ENCODE data around the gene PNLDC1. TPM values are rescaled to one million over a fixed set of nuclear protein-coding genes. Genes with fewer than 3 reads are reported as not detected.

Gene PNLDC1, protein sequence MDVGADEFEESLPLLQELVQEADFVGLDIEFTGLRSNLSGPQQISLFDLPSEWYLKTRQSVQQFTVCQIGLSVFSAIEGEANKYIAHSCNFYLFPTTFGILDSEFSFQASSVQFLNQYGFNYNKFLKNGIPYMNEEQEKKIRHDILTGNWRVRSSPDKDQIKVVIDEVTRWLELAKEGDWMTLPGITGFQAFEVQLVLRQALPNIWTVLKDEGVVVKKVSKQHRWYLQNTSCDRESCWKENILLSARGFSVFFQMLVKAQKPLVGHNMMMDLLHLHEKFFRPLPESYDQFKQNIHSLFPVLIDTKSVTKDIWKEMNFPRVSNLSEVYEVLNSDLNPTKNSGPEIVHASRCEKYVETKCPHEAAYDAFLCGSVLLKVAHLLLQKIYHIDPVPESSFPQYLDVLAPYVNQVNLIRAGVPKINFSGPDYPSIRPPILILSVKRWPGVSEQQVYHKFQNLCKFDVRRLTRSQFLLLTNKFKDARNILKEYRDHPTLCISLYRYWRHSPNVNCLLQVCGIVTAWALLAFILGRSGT
- 0.40 TPM for polyA plus RNA-seq (2012; ENCODE audit: insufficient read depth, insufficient read length, low read depth)

DNA sequence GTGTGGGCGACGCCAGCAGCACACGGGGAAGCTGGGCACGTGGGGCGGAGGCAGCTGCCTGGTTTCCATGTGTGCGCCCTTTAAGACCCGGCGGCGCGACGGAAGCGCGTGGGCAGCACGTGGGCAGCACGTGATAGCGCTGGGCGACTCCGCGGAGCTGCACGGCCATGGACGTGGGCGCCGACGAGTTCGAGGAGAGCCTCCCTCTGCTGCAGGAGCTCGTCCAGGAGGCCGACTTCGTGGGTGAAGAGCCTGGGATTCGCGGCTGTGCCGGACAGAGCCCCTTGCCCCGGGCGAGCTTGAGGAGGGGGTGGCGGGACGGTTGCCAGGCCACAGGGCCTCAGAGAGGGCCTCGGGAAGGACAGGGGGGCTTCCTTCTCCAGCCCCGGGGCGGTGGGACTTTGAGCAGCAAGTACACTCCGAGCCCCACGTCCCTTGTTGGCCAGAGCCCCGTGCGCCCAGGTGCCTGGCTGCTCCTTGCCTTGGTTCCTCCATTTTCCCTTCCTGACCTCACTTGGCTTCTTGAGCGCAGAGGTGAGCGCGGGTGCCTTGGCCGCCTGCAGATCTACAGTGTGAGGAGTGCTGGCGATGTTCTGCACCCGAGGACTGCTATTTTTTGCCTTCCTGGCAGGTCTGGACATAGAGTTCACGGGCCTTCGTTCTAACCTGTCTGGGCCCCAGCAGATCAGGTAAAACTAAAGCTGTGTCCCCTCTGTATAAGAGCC is at the start of gene PNLDC1:
Gene PNLDC1, plus strand, starts transcription at position 136 of the 725 bp plus-strand sequence. Its CDS starts 32 bp downstream, at position 168.
- Histone ChIP-seq H3K36me3 (peaks cover 25% of the 10 kb centered on the region), H3K4me3 (ENCODE audit: low read depth, low read length) (no peak within 1 kb of the TSS), H3K4me1 (no peaks in the 10 kb centered on the region), H3K9me3 (no peaks in the 10 kb centered on the region), H3K27me3 (no peaks in the 10 kb centered on the region)
- TF ChIP-seq CTCF (IDR thresholded peaks at IDR 0.05; ENCODE audit: low read depth, low read length) = no peak
- no peak for DNase-seq

- peaks cover 69% of the 10 kb centered on the region for H3K36me3 ChIP-seq
- DNase-seq = no peak
- H3K9me3 ChIP-seq = no peaks in the 10 kb centered on the region
- no peaks in the 10 kb centered on the region for H3K4me1 ChIP-seq
- no peaks in the 10 kb centered on the region for H3K27me3 ChIP-seq
- no peak overlapping the region for H3K4me3 ChIP-seq (ENCODE audit: low read depth, low read length)
- TF ChIP-seq CTCF (IDR thresholded peaks at IDR 0.05; ENCODE audit: low read depth, low read length) = no peak
Observed at GRCh38 chr6:159751448-159751847, 48.6 kb upstream of the PNLDC1 start.

DNA sequence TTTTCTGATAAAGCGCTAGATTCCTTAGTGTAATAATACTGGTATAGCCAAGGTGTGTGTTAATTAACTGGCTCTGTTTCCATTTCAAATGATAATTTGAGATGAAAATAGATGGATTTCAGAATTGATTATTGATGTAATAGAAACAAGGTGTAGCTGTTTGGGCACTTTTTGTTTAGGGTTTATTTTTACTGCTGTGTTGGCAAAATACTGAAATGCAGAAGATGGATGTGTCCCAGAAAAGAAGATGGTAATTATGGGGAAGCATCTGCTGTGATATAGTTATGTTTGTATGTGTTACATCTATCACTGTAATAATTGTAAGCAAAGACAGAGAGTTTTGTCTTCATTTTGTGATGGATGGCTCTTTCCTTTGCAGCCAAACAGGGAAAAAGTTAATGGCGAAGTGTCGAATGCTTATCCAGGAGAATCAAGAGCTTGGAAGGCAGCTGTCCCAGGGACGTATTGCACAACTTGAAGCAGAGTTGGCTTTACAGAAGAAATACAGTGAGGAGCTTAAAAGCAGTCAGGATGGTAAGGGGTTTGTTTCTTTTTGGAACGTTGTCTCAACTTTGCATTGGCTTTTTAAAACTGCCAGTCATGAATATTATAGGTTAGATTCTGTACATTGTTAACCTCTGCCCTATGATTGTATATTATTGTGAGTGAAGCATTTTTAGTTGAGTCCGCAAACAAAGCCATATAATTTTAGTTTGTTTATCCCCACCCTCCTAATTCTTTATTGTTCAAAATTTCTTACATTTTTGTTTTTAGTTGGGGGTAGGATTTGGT is 46.8 kb upstream of the PNLDC1 start:
- Histone ChIP-seq H3K4me1 (no peaks in the 10 kb centered on the region), H3K9me3 (no peaks in the 10 kb centered on the region), H3K27me3 (no peaks in the 10 kb centered on the region), H3K4me3 (ENCODE audit: low read depth, low read length) (no peak overlapping the region), H3K36me3 (peaks cover 60% of the 10 kb centered on the region)
- TF ChIP-seq CTCF (IDR thresholded peaks at IDR 0.05; ENCODE audit: low read depth, low read length) = no peak
- no peak for DNase-seq

- Histone ChIP-seq H3K27me3 (no peaks in the 10 kb centered on the region), H3K9me3 (no peaks in the 10 kb centered on the region), H3K4me3 (ENCODE audit: low read depth, low read length) (no peak overlapping the region), H3K36me3 (peaks cover 60% of the 10 kb centered on the region), H3K4me1 (no peaks in the 10 kb centered on the region)
- no peak for DNase-seq
- TF ChIP-seq CTCF (IDR thresholded peaks at IDR 0.05; ENCODE audit: low read depth, low read length) = no peak
Observed at GRCh38 chr6:159754401-159754800, 45.7 kb upstream of the PNLDC1 start.

DNA sequence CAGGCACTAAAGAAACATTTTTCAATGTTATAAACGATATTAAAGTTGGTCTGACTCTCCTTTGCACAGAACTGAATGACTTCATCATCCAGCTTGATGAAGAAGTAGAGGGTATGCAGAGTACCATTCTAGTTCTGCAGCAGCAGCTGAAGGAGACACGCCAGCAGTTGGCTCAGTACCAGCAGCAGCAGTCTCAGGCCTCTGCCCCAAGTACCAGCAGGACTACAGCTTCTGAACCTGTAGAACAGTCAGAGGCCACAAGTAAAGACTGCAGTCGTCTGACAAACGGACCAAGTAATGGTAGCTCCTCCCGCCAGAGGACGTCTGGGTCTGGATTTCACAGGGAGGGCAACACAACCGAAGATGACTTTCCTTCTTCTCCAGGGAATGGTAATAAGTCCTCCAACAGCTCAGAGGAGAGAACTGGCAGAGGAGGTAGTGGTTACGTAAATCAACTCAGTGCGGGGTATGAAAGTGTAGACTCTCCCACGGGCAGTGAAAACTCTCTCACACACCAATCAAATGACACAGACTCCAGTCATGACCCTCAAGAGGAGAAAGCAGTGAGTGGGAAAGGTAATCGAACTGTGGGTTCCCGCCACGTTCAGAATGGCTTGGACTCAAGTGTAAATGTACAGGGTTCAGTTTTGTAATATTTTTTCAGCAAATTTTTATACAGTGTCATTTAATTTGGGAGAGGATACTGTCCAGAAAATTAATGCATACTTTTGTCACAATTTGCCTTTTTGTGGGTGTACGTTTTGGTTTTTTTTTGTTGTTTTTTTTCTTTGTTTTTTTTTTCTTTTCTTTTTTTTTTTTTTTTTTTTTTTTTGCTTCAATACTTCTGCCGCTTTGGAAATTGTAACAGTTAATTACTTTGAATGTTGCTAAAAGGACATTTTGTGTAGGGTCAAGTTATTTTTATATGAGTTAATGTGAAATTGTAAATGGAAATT is 44.8 kb upstream of the PNLDC1 start:
- no peaks in the 10 kb centered on the region for H3K4me1 ChIP-seq
- DNase-seq = no peak
- no peak overlapping the region for H3K4me3 ChIP-seq (ENCODE audit: low read depth, low read length)
- peaks cover 60% of the 10 kb centered on the region for H3K36me3 ChIP-seq
- no peak for TF ChIP-seq CTCF (IDR thresholded peaks at IDR 0.05; ENCODE audit: low read depth, low read length)
- H3K27me3 ChIP-seq = no peaks in the 10 kb centered on the region
- no peaks in the 10 kb centered on the region for H3K9me3 ChIP-seq

Measured in BE2C (cell line).